Prostate gland (tissue), 2 donors: ENCODE results near the gene KRTAP10-2. TPM values are rescaled to one million over a fixed set of nuclear protein-coding genes. Genes with fewer than 3 reads are reported as not detected.
"Not testable (repeated sequence)": the region's sequence is repeated elsewhere in the genome, so short reads cannot be mapped to it uniquely, and the experiment has no call there.

Experiments
- DNase-seq: peaks from one replicate; pipeline ENCODE4 v3.0.0-alpha.2; 2019; ENCODE audit warnings: low spot score
- H3K27ac ChIP-seq, 2 donors: fragments of 200-600 bp; sonication (generic); 2 replicates each; pipeline ENCODE4 v1.5.1; 2017 to 2019
- H3K27me3 ChIP-seq: fragments of 200-600 bp; sonication (generic); replicated peaks from 2 replicates; pipeline ENCODE4 v1.5.1; 2019; ENCODE audit not compliant: insufficient read depth
- H3K36me3 ChIP-seq, 2 donors: fragments of 200-600 bp; sonication (generic); 1 replicate in 1 of 2; 2 replicates in 1 of 2; pipeline versions ENCODE4 v1.5.1 to v1.8.1; 2017 to 2019
- H3K4me1 ChIP-seq: fragments of 200-600 bp; sonication (generic); replicated peaks from 2 replicates; pipeline ENCODE4 v1.5.1; 2019
- H3K4me3 ChIP-seq, 2 donors: fragments of 200-600 bp; sonication (generic); 2 replicates each; pipeline ENCODE4 v1.5.1; 2017 to 2019
- H3K9me3 ChIP-seq: fragments of 200-600 bp; sonication (generic); 2 replicates; pipeline ENCODE4 v1.5.1; 2017
- POLR2A ChIP-seq: fragments of 450-650 bp; IDR thresholded peaks from one replicate; pipeline ENCODE4 v1.6.1; 2016; ENCODE audit warnings: antibody characterized with exemption, mild to moderate bottlenecking
- POLR2AphosphoS5 ChIP-seq: sonication (generic); formaldehyde crosslinking; IDR thresholded peaks from one replicate; pipeline ENCODE4 v1.6.1; 2017; ENCODE audit warnings: antibody characterized with exemption
- WGBS: methylation state at CpG from one replicate; pipeline ENCODE4 v1.1.5; 2018; 5-methylcytosine and 5-hydroxymethylcytosine counted together
- intact Hi-C: fragments of 100-400 bp; cut with DNase I; formaldehyde crosslinking; loops from one replicate; pipeline ENCODE4 v1.14.2; 2022
- total RNA-seq, 2 donors: library from RNA; depleted of rRNA; stranded (reverse); fragments of >200 nt; gene quantifications; one replicate each; pipeline ENCODE4 v1.1.0, GENCODE V29; 2016
- TF ChIP-seq, protein P1 (sequence below), 4 experiments: fragments of 200-600 bp in 2 of 4; fragments of 450-650 bp in 2 of 4; sonication (generic) in 2 of 4; IDR thresholded peaks; 1 replicate in 3 of 4; 2 replicates in 1 of 4; pipeline ENCODE4 v1.5.1; 2016 to 2019; ENCODE audit warnings: antibody characterized with exemption in 4 of 4, mild to moderate bottlenecking in 2 of 4, moderate library complexity in 2 of 4

KRTAP10-2 gene, protein sequence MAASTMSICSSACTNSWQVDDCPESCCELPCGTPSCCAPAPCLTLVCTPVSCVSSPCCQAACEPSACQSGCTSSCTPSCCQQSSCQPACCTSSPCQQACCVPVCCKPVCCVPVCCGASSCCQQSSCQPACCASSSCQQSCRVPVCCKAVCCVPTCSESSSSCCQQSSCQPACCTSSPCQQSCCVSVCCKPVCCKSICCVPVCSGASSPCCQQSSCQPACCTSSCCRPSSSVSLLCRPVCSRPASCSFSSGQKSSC
- total RNA-seq: not detected

DNA sequence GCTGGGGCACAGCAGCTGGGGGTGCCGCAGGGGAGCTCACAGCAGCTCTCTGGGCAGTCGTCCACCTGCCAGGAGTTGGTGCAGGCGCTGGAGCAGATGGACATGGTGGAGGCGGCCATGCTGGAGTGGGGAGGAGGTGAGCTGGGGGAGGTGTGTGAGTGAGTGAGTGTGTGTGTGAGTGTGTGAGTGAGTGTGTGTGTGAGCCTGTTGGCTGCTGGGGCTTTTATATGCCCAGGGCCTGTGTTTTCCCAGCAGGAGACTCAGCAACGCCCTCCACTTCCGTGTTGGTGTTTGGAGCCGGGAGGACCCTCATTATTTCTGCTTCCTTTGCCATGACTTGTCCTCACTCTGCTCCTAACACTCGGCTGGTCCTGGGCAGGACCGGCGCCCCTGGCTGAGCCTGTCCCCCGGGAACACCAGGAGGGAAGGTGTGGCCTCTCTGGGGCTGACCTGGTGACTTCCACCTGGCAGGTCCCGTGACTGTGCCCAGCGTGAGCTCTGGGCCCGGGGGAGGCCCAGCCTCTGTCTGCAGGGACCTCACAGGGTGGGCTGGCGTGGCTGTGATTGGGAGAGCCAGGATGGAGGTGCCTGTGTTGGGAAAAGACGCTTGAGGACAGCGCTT, at the start of gene KRTAP10-2:
TSS of gene KRTAP10-2 (minus strand) at position 166 of the 622 bp plus-strand sequence. CDS start at position 119, 47 bp downstream.
- H3K36me3 ChIP-seq: no peaks in the 10 kb centered on the region
- no peaks in the 10 kb centered on the region for H3K27me3 ChIP-seq
- H3K4me3 ChIP-seq: no peak within 1 kb of the TSS
- intact Hi-C loops: no loop called here
- no peaks in the 10 kb centered on the region for H3K9me3 ChIP-seq
- no peak within 1 kb of the TSS for H3K27ac ChIP-seq
- 34% methylated on average over 17 of the region's 17 CpGs for WGBS
- TF ChIP-seq POLR2A (no peak), POLR2AphosphoS5 (no peak)
- TF ChIP-seq, protein P1, sequence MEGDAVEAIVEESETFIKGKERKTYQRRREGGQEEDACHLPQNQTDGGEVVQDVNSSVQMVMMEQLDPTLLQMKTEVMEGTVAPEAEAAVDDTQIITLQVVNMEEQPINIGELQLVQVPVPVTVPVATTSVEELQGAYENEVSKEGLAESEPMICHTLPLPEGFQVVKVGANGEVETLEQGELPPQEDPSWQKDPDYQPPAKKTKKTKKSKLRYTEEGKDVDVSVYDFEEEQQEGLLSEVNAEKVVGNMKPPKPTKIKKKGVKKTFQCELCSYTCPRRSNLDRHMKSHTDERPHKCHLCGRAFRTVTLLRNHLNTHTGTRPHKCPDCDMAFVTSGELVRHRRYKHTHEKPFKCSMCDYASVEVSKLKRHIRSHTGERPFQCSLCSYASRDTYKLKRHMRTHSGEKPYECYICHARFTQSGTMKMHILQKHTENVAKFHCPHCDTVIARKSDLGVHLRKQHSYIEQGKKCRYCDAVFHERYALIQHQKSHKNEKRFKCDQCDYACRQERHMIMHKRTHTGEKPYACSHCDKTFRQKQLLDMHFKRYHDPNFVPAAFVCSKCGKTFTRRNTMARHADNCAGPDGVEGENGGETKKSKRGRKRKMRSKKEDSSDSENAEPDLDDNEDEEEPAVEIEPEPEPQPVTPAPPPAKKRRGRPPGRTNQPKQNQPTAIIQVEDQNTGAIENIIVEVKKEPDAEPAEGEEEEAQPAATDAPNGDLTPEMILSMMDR (IDR thresholded peaks at IDR 0.05): no peak
- DNase-seq: no peak
- H3K4me1 ChIP-seq: no peaks in the 10 kb centered on the region

DNA sequence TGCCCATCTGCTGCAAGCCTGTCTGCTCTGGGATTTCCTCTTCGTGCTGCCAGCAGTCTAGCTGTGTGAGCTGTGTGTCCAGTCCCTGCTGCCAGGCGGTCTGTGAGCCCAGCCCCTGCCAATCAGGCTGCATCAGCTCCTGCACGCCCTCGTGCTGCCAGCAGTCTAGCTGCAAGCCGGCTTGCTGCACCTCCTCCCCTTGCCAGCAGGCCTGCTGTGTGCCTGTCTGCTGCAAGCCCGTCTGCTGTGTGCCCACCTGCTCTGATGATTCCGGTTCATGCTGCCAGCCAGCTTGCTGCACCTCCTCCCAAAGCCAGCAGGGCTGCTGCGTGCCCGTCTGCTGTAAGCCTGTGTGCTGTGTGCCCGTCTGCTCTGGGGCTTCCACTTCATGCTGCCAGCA, 49.8 kb upstream of the KRTAP10-2 start:
- H3K4me3 ChIP-seq, H3K27me3 ChIP-seq, H3K27ac ChIP-seq, H3K4me1 ChIP-seq, H3K9me3 ChIP-seq, DNase-seq, intact Hi-C loops, H3K36me3 ChIP-seq: not testable (repeated sequence)
- WGBS: 58% methylated on average over 8 of the region's 10 CpGs

DNA sequence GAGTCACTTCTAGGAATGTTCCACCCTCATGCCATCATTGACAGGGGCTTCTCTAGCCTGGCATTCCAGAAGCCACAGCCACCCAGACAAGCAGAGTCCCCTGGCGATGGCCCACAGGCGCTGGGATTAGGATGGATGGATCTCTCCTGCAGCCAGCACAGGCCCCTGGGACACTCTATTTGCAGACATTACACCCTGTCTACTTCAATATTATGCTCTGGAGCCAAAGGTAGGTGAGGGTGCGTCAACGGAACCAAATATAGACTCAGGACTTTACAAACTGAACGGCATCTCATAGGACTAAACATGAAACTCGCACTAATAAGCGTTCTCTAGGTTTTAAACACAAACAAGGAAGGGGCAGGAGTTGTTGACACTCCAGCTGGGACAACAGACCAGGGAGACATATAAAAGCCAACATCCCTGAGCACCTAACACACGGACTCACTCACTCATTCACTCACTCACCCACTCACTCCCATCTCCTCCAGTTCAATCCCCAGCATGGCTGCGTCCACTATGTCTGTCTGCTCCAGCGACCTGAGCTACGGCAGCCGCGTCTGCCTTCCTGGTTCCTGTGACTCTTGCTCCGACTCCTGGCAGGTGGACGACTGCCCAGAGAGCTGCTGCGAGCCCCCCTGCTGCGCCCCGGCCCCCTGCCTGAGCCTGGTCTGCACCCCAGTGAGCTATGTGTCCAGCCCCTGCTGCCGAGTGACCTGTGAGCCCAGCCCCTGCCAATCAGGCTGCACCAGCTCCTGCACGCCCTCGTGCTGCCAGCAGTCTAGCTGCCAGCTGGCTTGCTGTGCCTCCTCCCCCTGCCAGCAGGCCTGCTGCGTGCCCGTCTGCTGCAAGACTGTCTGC, 49.0 kb upstream of the KRTAP10-2 start, which contains the start of gene KRTAP10-7:
TSS of gene KRTAP10-7 (plus strand) at position 480 of the 861 bp plus-strand sequence. CDS start at position 505, 25 bp downstream.
- H3K36me3 ChIP-seq, DNase-seq, H3K27me3 ChIP-seq, H3K9me3 ChIP-seq, H3K27ac ChIP-seq, H3K4me3 ChIP-seq, H3K4me1 ChIP-seq, intact Hi-C loops: not testable (repeated sequence)
- 55% methylated on average over 18 of the region's 23 CpGs for WGBS

DNA sequence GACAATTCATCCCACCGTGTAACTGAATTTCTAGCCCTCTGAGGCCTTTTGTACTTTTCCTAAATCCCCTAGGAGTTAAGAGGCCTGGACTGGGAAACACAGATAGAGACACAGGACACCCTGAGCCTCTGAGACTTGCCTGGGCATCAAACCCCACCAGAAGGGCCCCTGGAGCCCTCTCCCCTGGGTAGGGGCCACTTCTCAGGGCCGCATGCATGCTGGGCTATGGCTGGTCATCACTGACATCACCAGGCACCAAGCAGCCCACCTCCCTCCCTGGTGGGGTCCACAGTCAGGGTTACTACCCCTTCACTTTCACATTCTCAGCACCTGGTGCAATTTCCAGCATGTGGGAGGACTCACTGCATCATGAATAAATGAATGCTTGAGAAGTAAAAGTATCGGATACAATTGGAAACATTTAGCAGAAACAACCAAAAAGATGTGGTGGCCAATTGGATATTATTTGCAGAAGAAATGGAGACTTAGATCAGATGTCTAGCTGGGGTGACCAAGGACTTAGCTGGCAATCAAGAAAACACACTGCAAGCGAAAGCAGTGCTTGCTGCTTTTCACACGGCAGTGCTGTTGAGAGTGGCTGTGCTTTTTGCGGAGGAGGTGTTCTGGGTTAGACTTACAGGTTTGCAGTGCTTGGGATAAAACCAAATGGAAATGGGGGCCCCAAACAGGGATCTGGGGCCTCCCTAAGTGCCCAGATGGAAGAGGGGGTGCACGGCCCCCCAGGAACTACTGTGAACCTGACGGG, 48.1 kb upstream of the KRTAP10-2 start:
- no peak for DNase-seq
- Histone ChIP-seq H3K4me1 (no peaks in the 10 kb centered on the region), H3K27me3 (peaks cover 3% of the 10 kb centered on the region), H3K9me3 (no peaks in the 10 kb centered on the region), H3K36me3 (no peaks in the 10 kb centered on the region), H3K27ac (no peak overlapping the region), H3K4me3 (no peak overlapping the region)
- TF ChIP-seq POLR2A: no peak
- TF ChIP-seq POLR2AphosphoS5: no peak
- TF ChIP-seq, protein P1 (IDR thresholded peaks at IDR 0.05): no peak
- 93% methylated on average over 8 of the region's 8 CpGs for whole genome bisulfite sequencing
- intact Hi-C loops: no loop called here

DNA sequence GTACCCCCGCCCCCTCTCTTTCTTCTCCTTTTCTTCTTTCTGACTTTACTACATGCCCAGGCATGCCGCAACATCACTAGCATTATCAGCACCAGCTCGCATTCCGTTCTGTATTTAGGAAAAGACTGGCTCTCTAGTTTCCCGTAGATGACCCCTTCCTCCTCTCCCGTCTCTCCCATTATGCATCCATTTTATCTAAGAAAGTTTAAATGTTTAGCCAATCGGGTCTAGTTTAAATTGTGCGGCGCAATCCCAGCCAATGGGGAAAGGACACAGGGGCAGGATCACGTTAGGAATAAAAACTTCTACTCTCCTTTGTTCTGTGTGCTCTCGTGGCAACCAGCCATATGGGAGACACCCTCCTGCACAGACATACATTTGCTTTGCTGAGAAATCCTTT, 46.8 kb upstream of the KRTAP10-2 start:
- H3K36me3 ChIP-seq: no peaks in the 10 kb centered on the region
- H3K27ac ChIP-seq: no peak overlapping the region
- no peak overlapping the region for H3K4me3 ChIP-seq
- intact Hi-C loops: no loop called here
- no peak for TF ChIP-seq POLR2A
- no peak for TF ChIP-seq POLR2AphosphoS5
- TF ChIP-seq, protein P1 (IDR thresholded peaks at IDR 0.05): no peak
- H3K4me1 ChIP-seq: no peaks in the 10 kb centered on the region
- no peak for DNase-seq
- H3K9me3 ChIP-seq: no peaks in the 10 kb centered on the region
- peaks cover 2% of the 10 kb centered on the region for H3K27me3 ChIP-seq
- 69% methylated on average over 11 of the region's 11 CpGs for WGBS
